HUES64 (cell line): Measurements from ENCODE around the gene HIVEP3.

ENCODE experiments used
- H3K27ac ChIP-seq: 2 replicates; pipeline ENCODE4 v1.7.0; 2013; ENCODE audit warnings: low read depth, low read length, inconsistent platforms
- H3K27me3 ChIP-seq: 2 replicates; pipeline ENCODE4 v1.6.1; 2013; ENCODE audit warnings: mild to moderate bottlenecking, low read length; ENCODE audit not compliant: insufficient read depth
- H3K36me3 ChIP-seq: 2 replicates; pipeline ENCODE4 v1.6.1; 2013; ENCODE audit warnings: mild to moderate bottlenecking, low read length; ENCODE audit not compliant: insufficient read depth
- H3K4me1 ChIP-seq: 2 replicates; pipeline ENCODE4 v1.6.1; 2013; ENCODE audit warnings: mild to moderate bottlenecking, low read length, moderate library complexity; ENCODE audit not compliant: insufficient read depth
- H3K4me3 ChIP-seq: 2 replicates; pipeline ENCODE4 v1.5.1; 2013; ENCODE audit warnings: mild to moderate bottlenecking, low read length, moderate library complexity
- H3K9ac ChIP-seq: 2 replicates; pipeline ENCODE4 v1.6.1; 2013; ENCODE audit warnings: mild to moderate bottlenecking, low read depth, low read length
- H3K9me3 ChIP-seq: 2 replicates; pipeline ENCODE4 v1.6.1; 2013; ENCODE audit warnings: low read depth, low read length; ENCODE audit not compliant: insufficient read depth
- WGBS: fragments of 150-250, 120-280 bp; methylation state at CpG from one replicate; pipeline ENCODE4 v1.1.7; 2013; ENCODE audit warnings: missing lambda C conversion rate; 5-methylcytosine and 5-hydroxymethylcytosine counted together

HIVEP3 gene

DNA sequence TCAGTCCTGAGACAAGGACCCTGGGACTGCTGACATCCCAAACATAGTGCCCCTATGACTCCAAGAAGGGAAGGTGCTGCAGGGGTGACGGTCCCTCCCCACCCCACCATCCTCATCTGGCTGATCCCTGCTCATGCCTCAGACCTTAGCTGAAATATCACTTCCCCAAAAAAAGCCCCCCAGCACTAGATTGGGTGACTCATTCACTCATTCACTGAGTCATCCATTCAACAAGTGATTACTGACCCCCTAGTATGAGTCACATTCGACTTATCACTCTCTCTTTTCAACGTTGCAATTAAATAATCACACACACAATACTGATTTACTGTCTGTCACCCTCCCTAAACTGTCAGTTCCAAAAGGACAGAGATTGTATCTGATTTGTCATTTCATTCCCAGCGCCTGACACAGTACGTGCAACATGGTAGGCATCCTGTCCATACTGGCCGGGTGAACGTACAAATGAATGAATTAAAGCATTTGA lies 48.6 kb downstream of the HIVEP3 start:
- Histone ChIP-seq H3K4me3 (no peak overlapping the region), H3K9me3 (no peaks in the 10 kb centered on the region), H3K9ac (no peak overlapping the region), H3K27ac (no peak overlapping the region), H3K27me3 (no peaks in the 10 kb centered on the region), H3K36me3 (no peaks in the 10 kb centered on the region), H3K4me1 (peaks cover 36% of the 10 kb centered on the region)
- 62% methylated on average over 7 of the region's 7 CpGs for WGBS

DNA sequence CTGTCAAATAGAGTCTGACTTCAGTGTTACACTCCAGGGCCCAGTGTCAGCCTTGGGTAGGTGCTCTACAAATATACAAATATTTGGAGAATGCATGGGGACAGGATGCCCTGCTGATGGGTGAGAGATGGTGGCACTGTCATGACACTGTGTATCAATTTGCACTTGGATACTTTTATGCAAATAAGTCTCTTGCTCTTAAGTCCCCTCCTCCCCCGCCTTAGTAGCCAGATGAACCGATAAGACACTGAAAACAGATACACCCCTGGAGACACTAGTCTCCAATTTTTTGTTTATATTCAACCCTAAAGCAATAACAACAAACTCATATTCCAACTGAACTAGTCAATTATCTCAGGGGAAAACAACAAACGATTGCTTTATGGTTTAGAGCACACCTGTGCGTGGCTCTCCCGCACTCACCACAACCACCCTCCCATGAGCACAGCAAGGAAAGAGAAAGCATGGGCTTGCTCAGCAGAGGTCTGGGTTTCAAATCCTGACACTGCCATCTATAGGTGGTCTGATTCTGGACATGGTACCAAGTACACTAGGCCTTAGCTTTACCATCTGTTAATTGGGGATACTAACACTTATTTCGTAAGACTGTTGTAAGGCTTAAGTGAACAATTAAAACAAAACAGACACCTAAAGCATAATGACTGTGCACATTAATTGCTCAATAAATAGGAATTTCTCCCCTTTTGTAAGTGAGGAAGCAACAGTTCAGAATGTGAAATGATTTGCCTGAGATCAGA lies 50.3 kb downstream of the HIVEP3 start:
- H3K36me3 ChIP-seq, result no peaks in the 10 kb centered on the region
- no peaks in the 10 kb centered on the region for H3K9me3 ChIP-seq
- H3K4me1 ChIP-seq, result peaks cover 23% of the 10 kb centered on the region
- no peak overlapping the region for H3K9ac ChIP-seq
- no peak overlapping the region for H3K27ac ChIP-seq
- H3K27me3 ChIP-seq, result no peaks in the 10 kb centered on the region
- no peak overlapping the region for H3K4me3 ChIP-seq
- 97% methylated on average over 6 of the region's 6 CpGs for WGBS

DNA sequence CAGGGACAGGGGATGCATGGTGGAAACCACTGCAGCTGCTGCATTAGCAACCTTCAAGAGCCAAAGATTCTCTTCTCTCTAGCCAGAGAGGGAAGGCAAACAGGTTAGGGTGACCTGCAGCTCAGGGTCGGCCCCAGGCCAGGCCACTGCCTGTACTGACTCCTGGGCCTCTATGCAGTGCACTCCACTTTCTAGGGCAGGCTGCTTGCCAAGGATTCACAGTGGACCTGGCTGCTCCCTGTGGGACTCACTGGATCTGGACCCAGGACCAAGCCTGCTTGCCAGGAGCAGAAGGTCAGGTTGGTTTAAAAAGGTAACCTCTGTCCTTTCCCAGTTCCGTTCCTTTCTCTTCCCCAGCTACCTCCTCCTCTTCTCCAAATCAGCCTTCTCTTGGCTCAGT lies 52.4 kb downstream of the HIVEP3 start:
- no peaks in the 10 kb centered on the region for H3K27me3 ChIP-seq
- H3K4me1 ChIP-seq, result peaks cover 39% of the 10 kb centered on the region
- 90% methylated on average over 2 of the region's 2 CpGs for WGBS
- H3K36me3 ChIP-seq, result no peaks in the 10 kb centered on the region
- H3K4me3 ChIP-seq, result no peak overlapping the region
- no peak overlapping the region for H3K9ac ChIP-seq
- no peaks in the 10 kb centered on the region for H3K9me3 ChIP-seq
- no peak overlapping the region for H3K27ac ChIP-seq

DNA sequence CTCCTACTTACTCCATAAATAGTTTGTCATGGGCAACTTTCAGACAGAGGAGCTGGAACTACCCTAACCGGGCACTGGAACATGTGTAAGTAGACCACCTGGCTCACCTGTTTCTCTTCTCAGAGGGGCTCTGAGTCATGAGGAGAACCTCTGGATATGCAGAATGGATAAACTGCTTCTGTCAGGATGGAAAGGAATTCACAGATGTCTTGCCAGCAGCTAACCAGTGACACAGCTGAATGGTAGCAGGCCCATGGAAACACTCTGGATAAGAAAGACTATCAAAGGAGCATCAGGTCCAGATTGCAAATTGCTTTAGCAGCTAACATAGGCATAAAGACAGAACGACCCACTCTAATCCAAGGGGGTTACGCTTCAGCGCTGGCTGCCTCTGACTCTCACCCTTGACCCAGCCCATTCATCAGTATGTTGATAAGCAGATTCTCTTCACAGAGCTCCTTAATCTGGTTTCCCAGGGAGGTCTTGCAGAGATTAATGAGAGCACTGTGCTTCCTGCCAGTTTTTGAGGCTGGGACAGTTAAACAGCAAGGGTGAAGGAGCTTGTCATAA lies 54.2 kb downstream of the HIVEP3 start:
- H3K27me3 ChIP-seq, result no peaks in the 10 kb centered on the region
- no peak overlapping the region for H3K27ac ChIP-seq
- H3K36me3 ChIP-seq, result no peaks in the 10 kb centered on the region
- 77% methylated on average over 4 of the region's 4 CpGs for WGBS
- H3K9ac ChIP-seq, result no peak overlapping the region
- no peak overlapping the region for H3K4me3 ChIP-seq
- H3K4me1 ChIP-seq, result peaks cover 33% of the 10 kb centered on the region
- no peaks in the 10 kb centered on the region for H3K9me3 ChIP-seq

DNA sequence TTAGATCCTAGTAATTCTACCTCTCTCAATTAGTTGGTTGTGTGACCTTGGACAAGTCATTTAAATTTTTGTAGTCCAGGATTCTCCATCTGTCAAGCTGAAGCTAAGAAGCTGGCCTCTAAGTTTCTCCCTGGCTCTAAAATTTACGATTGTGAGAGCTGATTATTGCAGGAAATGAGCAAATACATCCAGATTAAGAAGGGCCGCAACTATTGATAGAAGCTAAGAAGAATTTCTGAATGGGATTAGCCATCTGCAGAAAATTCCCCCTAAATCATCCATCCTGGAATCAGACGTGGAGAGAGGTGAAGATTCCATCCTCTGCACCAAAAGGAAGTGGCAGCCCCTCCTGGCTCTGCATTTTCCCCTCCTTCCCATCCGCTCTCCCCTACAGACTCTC lies 55.0 kb downstream of the HIVEP3 start:
- Histone ChIP-seq H3K27me3 (no peaks in the 10 kb centered on the region), H3K4me1 (peaks cover 32% of the 10 kb centered on the region), H3K9ac (no peak overlapping the region), H3K36me3 (no peaks in the 10 kb centered on the region), H3K9me3 (no peaks in the 10 kb centered on the region), H3K4me3 (no peak overlapping the region), H3K27ac (no peak overlapping the region)
- 89% methylated on average over 4 of the region's 4 CpGs for WGBS

DNA sequence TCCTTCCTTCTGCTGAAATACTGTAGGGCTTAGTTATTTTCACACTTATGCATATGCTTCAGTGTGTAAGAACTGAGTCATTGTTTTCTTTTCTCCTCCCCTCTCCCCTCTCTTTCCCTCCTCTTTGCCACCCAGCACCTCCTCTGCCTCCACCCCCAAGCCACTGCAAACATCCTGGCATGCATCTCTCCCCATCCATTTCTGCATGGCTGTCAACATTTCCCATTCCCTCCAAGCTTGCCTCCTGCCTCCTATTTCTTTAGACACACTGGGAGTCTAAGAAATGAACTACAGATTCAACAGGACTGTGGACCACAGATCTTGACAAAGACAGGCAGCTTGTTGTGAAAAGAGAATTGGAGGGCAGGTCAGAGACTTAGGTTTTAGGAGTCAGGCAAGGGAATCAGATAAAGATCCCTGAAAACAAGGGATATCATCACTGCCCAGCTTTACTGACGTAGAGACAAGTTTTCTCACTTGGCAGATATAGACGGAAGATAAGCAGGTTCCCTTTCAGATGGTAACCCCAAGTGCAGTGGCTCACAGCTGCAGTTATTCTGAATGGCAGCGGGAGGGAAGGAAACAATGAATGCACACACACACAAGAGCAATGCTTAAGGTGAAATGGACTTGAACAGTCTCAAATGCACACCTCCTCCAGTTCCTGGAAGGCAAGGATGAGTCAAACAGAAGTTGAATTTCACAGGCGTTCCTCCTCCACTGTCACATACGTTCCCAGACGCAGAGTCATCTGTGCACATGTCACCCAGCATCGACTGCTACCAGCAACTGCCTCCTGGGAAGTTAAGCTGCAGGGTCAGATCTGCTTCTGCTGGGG lies 56.1 kb downstream of the HIVEP3 start:
- Histone ChIP-seq H3K9ac (no peak overlapping the region), H3K9me3 (no peaks in the 10 kb centered on the region), H3K4me1 (peaks cover 32% of the 10 kb centered on the region), H3K27me3 (no peaks in the 10 kb centered on the region), H3K27ac (no peak overlapping the region), H3K4me3 (no peak overlapping the region), H3K36me3 (no peaks in the 10 kb centered on the region)
- whole genome bisulfite sequencing, result 73% methylated on average over 7 of the region's 7 CpGs

DNA sequence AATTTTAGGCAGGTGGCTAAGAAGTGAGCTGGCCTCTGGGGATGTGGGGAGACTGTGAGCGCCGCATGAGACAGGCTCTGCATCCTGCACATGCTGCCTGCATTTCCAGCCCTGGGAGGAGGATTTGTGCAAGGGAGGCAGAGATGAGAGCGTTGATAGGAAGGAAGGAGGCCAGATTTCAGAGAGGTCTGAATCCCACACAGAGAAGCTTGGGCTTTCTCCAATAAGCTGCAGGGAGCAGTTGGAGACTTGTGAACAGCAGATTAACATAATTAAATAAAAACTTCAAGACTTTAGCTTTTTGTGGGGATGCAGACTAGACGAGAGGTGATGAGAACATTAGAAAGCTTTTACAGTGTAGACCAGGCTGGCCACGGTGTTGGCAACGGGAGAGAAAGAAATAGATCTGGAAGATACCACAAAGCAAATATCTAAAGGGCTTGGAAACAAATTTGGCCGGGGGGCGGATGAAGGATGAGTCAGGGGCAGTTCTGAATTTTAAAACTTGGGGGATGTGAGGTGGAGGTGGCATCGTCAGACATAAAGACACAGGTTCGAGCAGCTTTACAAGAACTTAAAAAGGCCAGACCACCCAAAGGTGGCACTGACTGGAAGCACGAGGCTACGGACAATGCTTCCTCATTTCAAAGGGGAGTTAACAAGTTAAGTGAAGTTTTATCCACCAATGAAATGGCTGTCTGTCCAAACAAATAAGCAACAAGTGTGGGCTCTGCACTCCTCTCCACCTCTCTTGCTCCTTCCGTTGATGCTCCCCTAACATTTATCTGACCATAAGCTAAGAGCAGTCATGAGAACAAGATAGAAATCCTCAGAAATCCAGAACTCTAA lies 57.0 kb downstream of the HIVEP3 start:
- Histone ChIP-seq H3K27ac (no peak overlapping the region), H3K4me3 (no peak overlapping the region)
- WGBS, result 66% methylated on average over 13 of the region's 13 CpGs

DNA sequence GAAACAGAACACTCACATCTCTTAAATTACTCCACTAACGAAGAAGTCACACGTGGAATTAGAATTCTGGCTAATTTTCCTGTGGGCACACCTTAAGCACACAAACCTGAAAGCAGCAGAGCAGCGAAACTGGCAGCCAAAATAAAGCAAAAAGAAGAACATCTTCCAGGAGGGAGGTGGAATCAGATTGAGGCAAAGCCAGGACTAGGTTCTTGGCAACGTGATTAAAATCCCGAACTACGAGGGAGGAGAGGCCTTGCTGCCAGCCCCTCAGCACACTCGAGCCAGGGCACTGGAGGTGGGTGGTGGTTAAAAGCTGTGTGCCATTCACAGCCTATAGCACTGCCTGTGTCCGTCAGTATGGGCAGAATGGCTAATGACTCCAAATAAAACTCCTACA lies 58.0 kb downstream of the HIVEP3 start:
- WGBS, result 84% methylated on average over 8 of the region's 8 CpGs
- Histone ChIP-seq H3K27ac (no peak overlapping the region), H3K9ac (no peak overlapping the region), H3K9me3 (no peaks in the 10 kb centered on the region), H3K4me3 (no peak overlapping the region), H3K36me3 (no peaks in the 10 kb centered on the region), H3K27me3 (no peaks in the 10 kb centered on the region), H3K4me1 (peaks cover 32% of the 10 kb centered on the region)

More for the DNA sequence above, 57.0 kb downstream of the HIVEP3 start:
- peaks cover 32% of the 10 kb centered on the region for H3K4me1 ChIP-seq
- H3K36me3 ChIP-seq, result no peaks in the 10 kb centered on the region
- no peak overlapping the region for H3K9ac ChIP-seq
- no peaks in the 10 kb centered on the region for H3K27me3 ChIP-seq
- H3K9me3 ChIP-seq, result no peaks in the 10 kb centered on the region

DNA sequence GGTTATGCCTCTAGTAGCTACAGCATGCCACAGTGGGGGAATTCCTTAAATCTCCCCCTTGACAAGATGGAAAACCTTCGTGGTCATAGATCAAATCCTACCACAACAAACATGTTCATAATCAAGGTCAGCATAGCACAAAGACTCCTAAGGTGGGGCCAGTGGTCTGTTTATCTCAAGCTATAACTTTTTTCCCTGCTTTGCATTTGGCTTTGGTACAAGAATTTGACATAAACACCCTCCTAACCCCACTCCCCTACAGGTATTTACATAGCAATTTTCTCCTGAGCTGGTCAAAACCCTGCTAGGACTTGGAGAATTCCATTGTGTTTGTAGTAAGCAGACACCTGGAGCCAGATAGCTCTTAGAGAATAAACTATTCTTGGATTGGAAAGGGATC lies 58.5 kb downstream of the HIVEP3 start:
- H3K9ac ChIP-seq, result no peak overlapping the region
- no peaks in the 10 kb centered on the region for H3K36me3 ChIP-seq
- H3K9me3 ChIP-seq, result no peaks in the 10 kb centered on the region
- WGBS, result 89% methylated on average over 1 of the region's 1 CpG
- no peaks in the 10 kb centered on the region for H3K27me3 ChIP-seq
- no peak overlapping the region for H3K27ac ChIP-seq
- H3K4me1 ChIP-seq, result peaks cover 32% of the 10 kb centered on the region
- no peak overlapping the region for H3K4me3 ChIP-seq

DNA sequence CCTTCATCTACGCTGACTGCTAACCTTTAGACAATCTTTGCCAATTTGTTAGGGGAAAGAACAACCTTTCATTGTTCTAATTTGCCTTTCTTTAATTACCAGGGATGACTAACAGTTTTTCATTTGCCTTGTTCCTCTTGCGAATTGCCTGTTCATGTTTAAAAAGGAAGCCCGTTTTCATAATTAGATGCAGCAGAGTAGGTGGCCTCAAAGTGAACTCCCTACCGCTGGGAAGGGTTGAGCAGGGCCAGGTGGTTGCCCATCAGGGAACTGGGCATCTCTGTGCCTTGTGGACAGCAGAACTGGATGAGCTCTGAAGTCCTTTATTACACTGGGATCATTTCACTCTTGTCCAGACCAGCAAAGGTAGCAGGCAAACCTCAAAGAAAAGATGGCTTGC lies 59.0 kb downstream of the HIVEP3 start:
- Histone ChIP-seq H3K4me1 (peaks cover 31% of the 10 kb centered on the region), H3K27me3 (no peaks in the 10 kb centered on the region), H3K4me3 (no peak overlapping the region), H3K9ac (no peak overlapping the region), H3K36me3 (no peaks in the 10 kb centered on the region), H3K9me3 (no peaks in the 10 kb centered on the region), H3K27ac (no peak overlapping the region)
- 91% methylated on average over 4 of the region's 4 CpGs for WGBS
